PC-3 (cell line): ENCODE measurements around the gene GNB5. TPM values are rescaled to one million over a fixed set of nuclear protein-coding genes. Genes with fewer than 3 reads are reported as not detected.

Experiments
- ATAC-seq: fragments of 200-7000 bp; cut with Tn5 transposase; 2 replicates; pipeline ENCODE4 v1.9.1; 2020; ENCODE audit warnings: mild to moderate bottlenecking, moderate library complexity
- BruUV-seq: library from RNA; stranded (reverse); fragments of 400-500 nt; replicated peaks from 2 replicates; lab custom pipeline; 2021; lab: Mats Ljungman, UMichigan
- CTCF ChIA-PET: fragments of 300-600 bp; sonication (Branson Sonifier 250); formaldehyde crosslinking; loops from one replicate; lab custom pipeline; 2022; ENCODE audit warnings: antibody characterized with exemption; lab: Charles Lee
- POLR2A ChIA-PET: fragments of 300-600 bp; sonication (Branson Sonifier 250); formaldehyde crosslinking; loops from one replicate; lab custom pipeline; 2022; ENCODE audit warnings: antibody characterized with exemption; ENCODE audit not compliant: unreplicated experiment; lab: Charles Lee
- DNase-seq: peaks from one replicate; pipeline ENCODE4 v3.0.0-alpha.2; 2015
- H2AFZ ChIP-seq: fragments of 300-600 bp; sonication (generic); 2 replicates; pipeline ENCODE4 v1.6.0; 2016; ENCODE audit warnings: antibody characterized with exemption, low read length
- H3F3A ChIP-seq: fragments of 300-600 bp; sonication (generic); one replicate; pipeline ENCODE4 v1.6.0; 2017; ENCODE audit warnings: antibody characterized with exemption, low read length, control low read depth, mild to moderate bottlenecking; ENCODE audit not compliant: unreplicated experiment
- H3K27ac ChIP-seq: fragments of 300-600 bp; sonication (generic); 2 replicates; pipeline ENCODE4 v1.5.1; 2016; ENCODE audit warnings: mild to moderate bottlenecking, low read length
- H3K27me3 ChIP-seq: fragments of 300-600 bp; sonication (generic); 2 replicates; pipeline ENCODE4 v1.6.1; 2016; ENCODE audit warnings: low read length, mixed read lengths
- H3K36me3 ChIP-seq: fragments of 300-600 bp; sonication (generic); 2 replicates; pipeline ENCODE4 v1.6.1; 2016; ENCODE audit warnings: low read depth, mixed run types, low read length, mixed read lengths
- H3K4me1 ChIP-seq: fragments of 300-600 bp; sonication (generic); 2 replicates; pipeline ENCODE4 v1.5.1; 2016; ENCODE audit warnings: low read length; ENCODE audit not compliant: insufficient read depth
- H3K4me2 ChIP-seq: fragments of 300-600 bp; sonication (generic); 2 replicates; pipeline ENCODE4 v1.6.0; 2016; ENCODE audit warnings: low read length
- H3K4me3 ChIP-seq: fragments of 300-600 bp; sonication (generic); 2 replicates; pipeline ENCODE4 v1.5.1; 2016; ENCODE audit warnings: mild to moderate bottlenecking, low read length, mixed read lengths
- H3K79me2 ChIP-seq: fragments of 300-600 bp; sonication (generic); 2 replicates; pipeline ENCODE4 v1.6.1; 2017; ENCODE audit warnings: low read length, mixed read lengths
- H3K9ac ChIP-seq: fragments of 300-600 bp; sonication (generic); 2 replicates; pipeline ENCODE4 v1.6.0; 2016; ENCODE audit warnings: mild to moderate bottlenecking, low read length
- H3K9me2 ChIP-seq: fragments of 300-600 bp; sonication (generic); replicated peaks from 2 replicates; pipeline ENCODE4 v1.6.1; 2016; ENCODE audit warnings: mixed run types, low read length, mixed read lengths
- H3K9me3 ChIP-seq: fragments of 300-600 bp; sonication (generic); 2 replicates; pipeline ENCODE4 v1.6.1; 2016; ENCODE audit warnings: low read length, mixed read lengths
- H4K20me1 ChIP-seq: fragments of 300-600 bp; sonication (generic); 2 replicates; pipeline ENCODE4 v1.6.1; 2016; ENCODE audit warnings: low read length, mixed read lengths
- EZH2 ChIP-seq: fragments of 300-600 bp; sonication (generic); IDR thresholded peaks from one replicate; pipeline ENCODE4 v1.6.1; 2017; ENCODE audit warnings: antibody characterized with exemption, mild to moderate bottlenecking, low read length; ENCODE audit not compliant: unreplicated experiment
- EZH2phosphoT487 ChIP-seq: fragments of 300-600 bp; sonication (generic); IDR thresholded peaks from 2 replicates; pipeline ENCODE4 v1.6.1; 2018; ENCODE audit warnings: mild to moderate bottlenecking, antibody characterized with exemption, low read length, borderline replicate concordance
- intact Hi-C: fragments of 100-400 bp; cut with micrococcal nuclease; formaldehyde crosslinking; loops from 2 replicates; pipeline ENCODE4 v1.9.0; 2023
- total RNA-seq: library from RNA; depleted of rRNA; stranded (reverse); fragments of >200 nt; gene quantifications from 2 replicates; pipeline ENCODE4 v1.2.3, GENCODE V29; 2014
- TF ChIP-seq, protein P1 (sequence below): fragments of 300-600 bp; sonication (generic); conservative IDR thresholded peaks from 2 replicates; pipeline ENCODE4 v1.5.1; 2017; ENCODE audit warnings: antibody characterized with exemption, low read depth, mild to moderate bottlenecking, low read length

The GNB5 gene
- total RNA-seq, 1 experiment from 2014 or later, result 49.3 TPM

- TF ChIP-seq EZH2phosphoT487 (no peak), EZH2 (no peak)
- TF ChIP-seq, protein P1, sequence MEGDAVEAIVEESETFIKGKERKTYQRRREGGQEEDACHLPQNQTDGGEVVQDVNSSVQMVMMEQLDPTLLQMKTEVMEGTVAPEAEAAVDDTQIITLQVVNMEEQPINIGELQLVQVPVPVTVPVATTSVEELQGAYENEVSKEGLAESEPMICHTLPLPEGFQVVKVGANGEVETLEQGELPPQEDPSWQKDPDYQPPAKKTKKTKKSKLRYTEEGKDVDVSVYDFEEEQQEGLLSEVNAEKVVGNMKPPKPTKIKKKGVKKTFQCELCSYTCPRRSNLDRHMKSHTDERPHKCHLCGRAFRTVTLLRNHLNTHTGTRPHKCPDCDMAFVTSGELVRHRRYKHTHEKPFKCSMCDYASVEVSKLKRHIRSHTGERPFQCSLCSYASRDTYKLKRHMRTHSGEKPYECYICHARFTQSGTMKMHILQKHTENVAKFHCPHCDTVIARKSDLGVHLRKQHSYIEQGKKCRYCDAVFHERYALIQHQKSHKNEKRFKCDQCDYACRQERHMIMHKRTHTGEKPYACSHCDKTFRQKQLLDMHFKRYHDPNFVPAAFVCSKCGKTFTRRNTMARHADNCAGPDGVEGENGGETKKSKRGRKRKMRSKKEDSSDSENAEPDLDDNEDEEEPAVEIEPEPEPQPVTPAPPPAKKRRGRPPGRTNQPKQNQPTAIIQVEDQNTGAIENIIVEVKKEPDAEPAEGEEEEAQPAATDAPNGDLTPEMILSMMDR, result no peak
- no peak for DNase-seq
- Histone ChIP-seq H3K27ac (no peak overlapping the region), H3K9me3 (no peaks in the 10 kb centered on the region), H3F3A (no peaks in the 10 kb centered on the region), H3K4me3 (peak overlapping the region; percentile 56; the same call in 1 of the 2 replicates), H4K20me1 (no peaks in the 10 kb centered on the region), H3K9ac (peak overlapping the region; percentile 37; the same call in 1 of the 2 replicates), H3K9me2 (no peaks in the 10 kb centered on the region), H3K4me1 (no peaks in the 10 kb centered on the region), H3K27me3 (no peaks in the 10 kb centered on the region), H3K36me3 (no peaks in the 10 kb centered on the region), H3K79me2 (no peaks in the 10 kb centered on the region), H3K4me2 (peak overlapping the region; percentile 75; the same call in 1 of the 2 replicates), H2AFZ (peak overlapping the region; percentile 76)
- ATAC-seq, result peak; percentile 11; the same call in 1 of the 2 replicates
- ChIA-PET CTCF (interaction anchor here (0.6 kb wide), 1 partner anchor 12 kb away, joined by 4 read pairs; no protein-coding TSS in a partner anchor), POLR2A (no interaction called here)
- intact Hi-C loops, result no loop called here
- no TSS peak for BruUV-seq
Observed at GRCh38 chr15:52111517-52112202, 79.5 kb downstream of the GNB5 start.

GRCh38 chr15:52109559-52110451 is 81.4 kb downstream of the GNB5 start:
- H3K9me2 ChIP-seq, result no peaks in the 10 kb centered on the region
- no peaks in the 10 kb centered on the region for H3K4me1 ChIP-seq
- no peak overlapping the region for H2AFZ ChIP-seq
- intact Hi-C loops, result no loop called here
- no peak for TF ChIP-seq EZH2
- TF ChIP-seq, protein P1, result no peak
- no peak for TF ChIP-seq EZH2phosphoT487
- no peak for DNase-seq
- BruUV-seq, result no TSS peak
- H3F3A ChIP-seq, result no peaks in the 10 kb centered on the region
- POLR2A ChIA-PET, result no interaction called here
- no peak overlapping the region for H3K4me3 ChIP-seq
- H3K4me2 ChIP-seq, result no peak overlapping the region
- H3K27ac ChIP-seq, result no peak overlapping the region
- no peaks in the 10 kb centered on the region for H3K36me3 ChIP-seq
- CTCF ChIA-PET, result no interaction called here
- H3K9me3 ChIP-seq, result no peaks in the 10 kb centered on the region
- no peaks in the 10 kb centered on the region for H4K20me1 ChIP-seq
- no peak for ATAC-seq
- H3K27me3 ChIP-seq, result no peaks in the 10 kb centered on the region
- no peaks in the 10 kb centered on the region for H3K79me2 ChIP-seq
- H3K9ac ChIP-seq, result no peak overlapping the region
